Adipocyte (in vitro differentiated cells): Measurements from ENCODE around the gene CEMIP.

ENCODE experiments used
- DNase-seq: peaks from one replicate; pipeline ENCODE4 v3.0.0-alpha.2; 2015; ENCODE audit warnings: low read depth
- H3K27me3 ChIP-seq: replicated peaks from 2 replicates; pipeline ENCODE4 v1.7.0; 2013; ENCODE audit warnings: mild to moderate bottlenecking, low read length, moderate library complexity; ENCODE audit not compliant: control insufficient read depth, insufficient read depth
- H3K36me3 ChIP-seq: 2 replicates; pipeline ENCODE4 v1.7.0; 2013; ENCODE audit warnings: low read length, mild to moderate bottlenecking, moderate library complexity; ENCODE audit not compliant: control insufficient read depth, insufficient read depth, severe bottlenecking
- H3K4me1 ChIP-seq: 2 replicates; pipeline ENCODE4 v1.7.0; 2013; ENCODE audit warnings: mild to moderate bottlenecking, low read length, moderate library complexity; ENCODE audit not compliant: control insufficient read depth, insufficient read depth
- H3K4me3 ChIP-seq: 2 replicates; pipeline ENCODE4 v1.7.0; 2013; ENCODE audit warnings: mild to moderate bottlenecking, low read length, moderate library complexity
- H3K9ac ChIP-seq: 2 replicates; pipeline ENCODE4 v1.7.0; 2013; ENCODE audit warnings: mild to moderate bottlenecking, low read length, moderate library complexity
- H3K9me3 ChIP-seq: 2 replicates; pipeline ENCODE4 v1.7.0; 2013; ENCODE audit warnings: mild to moderate bottlenecking, low read length, moderate library complexity; ENCODE audit not compliant: control insufficient read depth

Gene CEMIP

DNA sequence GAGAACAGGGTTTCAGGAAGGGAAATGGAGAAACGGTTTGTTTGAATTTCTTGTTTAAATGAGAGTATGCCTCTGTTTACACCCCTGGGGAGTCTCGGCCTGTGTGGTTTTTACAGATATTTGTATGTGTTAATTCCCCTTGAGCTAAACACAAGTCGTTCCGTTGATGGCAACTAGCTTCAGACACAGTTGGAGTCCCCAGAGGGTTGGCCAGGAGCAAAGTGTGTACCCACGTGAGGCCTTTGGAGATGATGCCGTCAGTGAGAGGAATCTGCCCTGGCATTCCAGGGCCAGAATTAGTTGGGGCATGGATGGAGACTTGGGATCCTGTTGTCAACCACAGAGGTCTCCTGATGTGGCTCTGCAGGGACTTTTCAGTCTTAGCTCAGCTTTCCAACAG lies 44.0 kb downstream of the CEMIP start:
- no peaks in the 10 kb centered on the region for H3K27me3 ChIP-seq

DNA sequence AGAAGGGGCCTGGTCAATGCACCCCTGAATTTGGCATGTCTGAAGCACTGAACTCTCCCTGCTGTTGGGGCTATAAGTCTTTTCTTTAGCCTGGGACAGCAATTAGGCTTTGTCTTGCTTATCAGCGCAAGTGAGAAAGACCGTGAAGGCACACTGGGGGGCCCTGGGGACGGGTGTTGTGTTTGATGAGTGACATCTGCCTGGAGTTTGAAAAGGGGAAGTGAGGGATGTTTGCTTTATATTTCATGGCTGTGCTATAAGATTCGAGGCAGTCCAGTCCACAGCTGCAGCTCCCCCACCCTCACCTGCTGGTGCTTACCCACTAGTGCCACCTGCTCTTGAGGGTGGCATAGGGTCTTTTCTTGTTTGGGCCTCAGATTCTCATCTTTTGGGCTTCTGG lies 44.8 kb downstream of the CEMIP start:
- Histone ChIP-seq H3K9me3 (no peaks in the 10 kb centered on the region), H3K4me1 (peaks cover 12% of the 10 kb centered on the region), H3K9ac (no peak overlapping the region), H3K36me3 (peaks cover 26% of the 10 kb centered on the region), H3K27me3 (no peaks in the 10 kb centered on the region), H3K4me3 (no peak overlapping the region)
- DNase-seq: no peak

More for the DNA sequence above, 44.0 kb downstream of the CEMIP start:
- H3K4me1 ChIP-seq: peaks cover 12% of the 10 kb centered on the region
- H3K36me3 ChIP-seq: peaks cover 33% of the 10 kb centered on the region
- no peak overlapping the region for H3K4me3 ChIP-seq
- DNase-seq: no peak
- no peak overlapping the region for H3K9ac ChIP-seq
- H3K9me3 ChIP-seq: no peaks in the 10 kb centered on the region

- peak; percentile 56 for DNase-seq
- Histone ChIP-seq H3K36me3 (peaks cover 35% of the 10 kb centered on the region), H3K9ac (no peak overlapping the region), H3K9me3 (no peaks in the 10 kb centered on the region), H3K27me3 (no peaks in the 10 kb centered on the region), H3K4me1 (peaks cover 12% of the 10 kb centered on the region), H3K4me3 (no peak overlapping the region)
These were observed 46.3 kb downstream of the CEMIP start for GRCh38 chr15:80825361-80826030.

DNA sequence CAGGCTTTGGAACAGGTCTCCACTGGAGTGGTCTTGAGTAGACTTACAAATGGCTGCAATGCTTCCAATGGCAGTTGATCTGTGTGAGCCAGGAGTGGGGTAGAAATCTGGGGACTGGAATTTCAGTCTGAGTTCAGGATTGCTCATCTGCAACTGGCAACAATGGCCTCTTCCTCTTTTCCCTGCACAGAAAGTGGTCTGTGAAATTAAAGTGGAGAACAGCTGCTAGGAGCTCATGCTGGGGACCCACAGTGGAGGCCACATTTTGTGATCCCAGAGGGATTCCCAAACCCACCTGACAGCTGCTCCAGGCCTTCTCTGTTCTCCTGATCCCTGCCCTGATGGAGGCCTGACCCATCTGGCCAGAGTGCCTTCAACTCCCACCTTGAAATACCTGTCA lies 49.6 kb downstream of the CEMIP start:
- H3K9ac ChIP-seq: no peak overlapping the region
- no peaks in the 10 kb centered on the region for H3K27me3 ChIP-seq
- no peaks in the 10 kb centered on the region for H3K9me3 ChIP-seq
- H3K4me1 ChIP-seq: peaks cover 26% of the 10 kb centered on the region
- no peak for DNase-seq
- H3K36me3 ChIP-seq: peaks cover 31% of the 10 kb centered on the region
- no peak overlapping the region for H3K4me3 ChIP-seq

GRCh38 chr15:80830677-80831076 lies 51.5 kb downstream of the CEMIP start:
- H3K4me1 ChIP-seq: peaks cover 31% of the 10 kb centered on the region
- no peak overlapping the region for H3K4me3 ChIP-seq
- no peak overlapping the region for H3K9ac ChIP-seq
- DNase-seq: no peak
- H3K27me3 ChIP-seq: no peaks in the 10 kb centered on the region
- H3K36me3 ChIP-seq: peaks cover 26% of the 10 kb centered on the region
- H3K9me3 ChIP-seq: no peaks in the 10 kb centered on the region

GRCh38 chr15:80831192-80831591 lies 52.0 kb downstream of the CEMIP start:
- DNase-seq: no peak
- Histone ChIP-seq H3K4me3 (no peak overlapping the region), H3K9ac (no peak overlapping the region), H3K4me1 (peaks cover 31% of the 10 kb centered on the region), H3K36me3 (peaks cover 26% of the 10 kb centered on the region), H3K9me3 (no peaks in the 10 kb centered on the region), H3K27me3 (no peaks in the 10 kb centered on the region)

GRCh38 chr15:80831606-80832224 lies 52.5 kb downstream of the CEMIP start:
- DNase-seq: no peak
- Histone ChIP-seq H3K9ac (no peak overlapping the region), H3K4me3 (no peak overlapping the region)

DNA sequence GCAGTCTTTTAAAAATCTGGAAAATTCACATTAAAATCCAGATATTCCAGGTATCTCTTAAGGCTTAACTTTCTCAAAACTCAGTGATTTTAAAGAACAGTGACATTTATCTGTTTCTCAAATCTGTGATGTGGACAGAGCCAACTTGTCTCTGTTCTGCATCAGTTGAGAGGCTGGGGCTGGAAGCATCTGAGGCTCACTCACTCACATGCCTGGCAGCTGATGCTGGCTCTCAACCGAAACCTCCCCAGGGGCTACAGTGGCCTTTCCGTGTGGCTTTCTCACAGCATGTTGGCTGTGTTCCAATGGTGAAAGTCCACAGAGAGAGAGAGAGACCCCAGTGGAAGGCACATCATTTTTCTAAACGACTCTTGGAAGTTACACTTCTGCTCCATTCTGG lies 53.5 kb downstream of the CEMIP start:
- H3K27me3 ChIP-seq: no peaks in the 10 kb centered on the region
- peaks cover 31% of the 10 kb centered on the region for H3K4me1 ChIP-seq
- peak; percentile 15 for DNase-seq
- H3K9me3 ChIP-seq: no peaks in the 10 kb centered on the region
- H3K9ac ChIP-seq: no peak overlapping the region
- no peak overlapping the region for H3K4me3 ChIP-seq
- peaks cover 20% of the 10 kb centered on the region for H3K36me3 ChIP-seq

More at GRCh38 chr15:80831606-80832224, 52.5 kb downstream of the CEMIP start:
- Histone ChIP-seq H3K27me3 (no peaks in the 10 kb centered on the region), H3K4me1 (peaks cover 31% of the 10 kb centered on the region), H3K36me3 (peaks cover 23% of the 10 kb centered on the region), H3K9me3 (no peaks in the 10 kb centered on the region)

DNA sequence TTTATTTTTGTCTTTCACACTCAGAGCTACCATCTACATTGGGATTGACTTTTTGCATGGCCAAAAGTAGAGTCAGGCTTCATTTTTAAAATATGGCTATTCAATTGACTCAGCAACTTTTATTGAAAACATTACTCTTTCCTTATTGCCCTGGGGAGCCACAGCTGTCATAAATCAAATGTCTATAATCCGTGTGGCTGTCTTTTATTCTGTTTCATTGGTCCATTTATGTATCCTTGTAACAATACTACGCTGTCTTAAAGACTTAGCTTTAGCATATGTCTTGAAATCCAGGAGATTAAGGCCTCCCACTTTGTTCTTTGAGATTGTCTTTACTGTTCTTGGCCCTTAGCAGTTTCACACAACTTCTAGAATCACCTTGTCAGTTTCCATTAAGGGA lies 55.2 kb downstream of the CEMIP start:
- H3K4me3 ChIP-seq: no peak overlapping the region
- no peaks in the 10 kb centered on the region for H3K27me3 ChIP-seq
- H3K9me3 ChIP-seq: no peaks in the 10 kb centered on the region
- peak; percentile 41 for DNase-seq
- peaks cover 28% of the 10 kb centered on the region for H3K36me3 ChIP-seq
- peaks cover 31% of the 10 kb centered on the region for H3K4me1 ChIP-seq
- peak overlapping the region; percentile 25 for H3K9ac ChIP-seq

GRCh38 chr15:80834906-80835305 lies 55.7 kb downstream of the CEMIP start:
- Histone ChIP-seq H3K9ac (peak overlapping the region; percentile 25), H3K9me3 (no peaks in the 10 kb centered on the region), H3K27me3 (no peaks in the 10 kb centered on the region), H3K4me3 (no peak overlapping the region), H3K4me1 (peaks cover 31% of the 10 kb centered on the region), H3K36me3 (peaks cover 23% of the 10 kb centered on the region)
- peak; percentile 77 for DNase-seq

DNA sequence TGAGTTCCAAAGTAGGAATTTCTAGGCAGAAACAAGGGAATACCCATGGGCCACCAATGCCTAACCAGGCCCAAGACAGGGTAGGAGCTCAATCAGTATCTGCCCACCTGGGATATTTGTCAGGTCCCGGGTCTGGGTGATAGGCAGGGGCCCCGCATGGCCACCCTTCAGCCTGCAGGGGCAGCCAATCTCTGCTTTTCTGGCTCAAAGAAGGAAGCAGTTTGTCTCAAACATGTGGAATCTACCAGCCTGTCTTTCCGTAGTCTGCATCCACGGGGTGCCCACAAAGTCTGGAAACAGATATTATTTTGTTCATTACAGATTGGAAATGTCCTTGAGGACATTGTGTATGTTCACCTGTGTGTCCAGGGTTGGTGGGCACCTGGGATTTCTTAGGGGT lies 56.2 kb downstream of the CEMIP start:
- DNase-seq: peak; percentile 4
- no peak overlapping the region for H3K4me3 ChIP-seq
- no peak overlapping the region for H3K9ac ChIP-seq
- H3K27me3 ChIP-seq: no peaks in the 10 kb centered on the region
- H3K9me3 ChIP-seq: no peaks in the 10 kb centered on the region
- H3K4me1 ChIP-seq: peaks cover 34% of the 10 kb centered on the region
- peaks cover 18% of the 10 kb centered on the region for H3K36me3 ChIP-seq
